T1000 (cell line): Measurements from ENCODE around the gene FBXW8.

Experiments used
- DNase-seq: peaks from one replicate; lab custom pipeline; 2025; ENCODE audit warnings: mixed read lengths; lab: John Stamatoyannopoulos, UW

FBXW8 gene

DNA sequence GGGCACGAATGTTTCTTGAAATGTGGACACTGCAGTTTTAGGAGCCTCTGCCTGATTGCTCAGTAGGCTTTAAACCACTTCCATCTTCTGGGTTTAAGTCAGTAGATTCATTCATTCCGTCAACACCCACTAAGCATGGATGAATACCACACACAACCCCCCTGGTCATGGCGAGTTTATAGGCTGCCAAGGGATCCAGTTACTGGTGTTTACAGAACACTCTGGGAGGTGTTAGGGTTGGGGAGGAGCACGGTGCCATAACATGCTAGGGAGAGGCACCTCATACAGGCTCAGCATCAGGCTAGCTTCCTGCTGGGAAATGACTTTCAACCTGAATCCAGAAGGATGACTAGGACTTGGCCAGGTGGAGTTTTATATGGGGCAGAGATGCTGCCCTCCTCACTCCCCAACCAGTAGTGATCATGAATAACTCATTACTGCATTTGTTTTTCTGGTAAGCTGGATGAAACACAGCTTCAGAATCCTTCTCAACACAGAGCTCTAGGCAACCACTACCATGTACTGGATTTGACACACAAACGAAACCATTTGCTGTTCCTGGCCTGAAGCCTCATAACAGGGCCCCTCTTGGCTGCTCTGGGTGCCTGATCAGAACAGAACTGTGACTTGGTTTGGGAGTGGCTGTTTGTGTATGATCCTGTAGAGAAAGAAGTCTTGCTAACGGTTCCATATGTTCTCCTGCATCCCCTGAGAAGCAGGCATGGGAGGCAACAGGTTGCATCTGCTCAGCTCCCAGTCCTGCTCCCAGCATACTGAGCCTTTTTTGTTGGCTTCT lies 47.9 kb downstream of the FBXW8 start:
- DNase-seq = no peak

- DNase-seq = no peak
Observed at GRCh38 chr12:116959198-116959460, 48.4 kb downstream of the FBXW8 start.

DNA sequence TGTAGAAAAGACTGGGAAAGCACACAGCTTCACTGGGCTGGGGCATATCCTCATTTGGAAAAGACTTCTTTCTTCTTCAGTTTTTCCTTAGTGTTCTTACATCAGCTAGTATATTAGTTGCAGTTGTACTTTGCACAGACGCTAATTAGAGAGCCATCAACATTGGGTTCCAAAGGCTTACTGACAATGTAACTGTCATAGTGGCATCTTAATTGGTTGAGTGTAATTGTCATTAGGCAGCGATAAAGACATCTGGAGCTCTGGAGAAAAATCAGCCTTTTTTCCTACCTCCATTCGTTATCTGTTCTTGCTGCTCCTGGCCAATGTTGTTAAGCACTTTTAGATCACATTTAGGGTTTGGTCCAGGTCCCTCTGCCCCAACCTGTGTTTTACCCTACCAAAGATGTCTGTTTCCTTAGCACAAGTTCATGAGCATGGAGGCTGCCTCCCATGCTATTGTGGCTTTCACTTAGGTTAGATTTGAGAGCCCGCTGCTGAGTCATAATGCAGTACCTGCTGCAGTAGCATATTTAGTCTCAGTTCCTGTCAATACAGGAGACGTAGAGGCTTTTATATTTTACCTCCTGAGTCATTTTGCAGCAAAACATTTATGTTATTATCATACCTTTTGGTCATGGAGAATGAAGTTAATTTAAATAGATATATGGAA lies 49.2 kb downstream of the FBXW8 start:
- no peak for DNase-seq

DNA sequence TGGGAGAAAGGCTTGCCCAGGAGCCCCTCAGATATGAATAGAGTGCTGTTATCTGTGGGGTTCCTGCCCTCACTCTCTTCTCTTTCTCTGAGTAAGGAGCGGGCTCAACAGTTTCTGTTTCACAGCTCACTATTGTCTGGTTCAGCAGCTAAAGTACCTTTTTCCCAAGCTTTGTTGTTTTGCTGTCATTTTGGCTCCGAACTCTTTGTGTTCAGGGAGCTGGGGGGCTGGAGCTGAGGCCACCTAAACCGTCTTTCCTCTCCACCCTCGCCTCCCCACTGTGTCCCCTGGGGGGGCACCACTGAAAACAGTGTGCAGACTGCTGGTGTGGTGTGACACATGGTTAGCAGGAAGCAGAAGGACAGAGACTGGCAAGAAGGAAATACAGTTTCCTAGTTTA lies 51.4 kb downstream of the FBXW8 start:
- DNase-seq = no peak

DNA sequence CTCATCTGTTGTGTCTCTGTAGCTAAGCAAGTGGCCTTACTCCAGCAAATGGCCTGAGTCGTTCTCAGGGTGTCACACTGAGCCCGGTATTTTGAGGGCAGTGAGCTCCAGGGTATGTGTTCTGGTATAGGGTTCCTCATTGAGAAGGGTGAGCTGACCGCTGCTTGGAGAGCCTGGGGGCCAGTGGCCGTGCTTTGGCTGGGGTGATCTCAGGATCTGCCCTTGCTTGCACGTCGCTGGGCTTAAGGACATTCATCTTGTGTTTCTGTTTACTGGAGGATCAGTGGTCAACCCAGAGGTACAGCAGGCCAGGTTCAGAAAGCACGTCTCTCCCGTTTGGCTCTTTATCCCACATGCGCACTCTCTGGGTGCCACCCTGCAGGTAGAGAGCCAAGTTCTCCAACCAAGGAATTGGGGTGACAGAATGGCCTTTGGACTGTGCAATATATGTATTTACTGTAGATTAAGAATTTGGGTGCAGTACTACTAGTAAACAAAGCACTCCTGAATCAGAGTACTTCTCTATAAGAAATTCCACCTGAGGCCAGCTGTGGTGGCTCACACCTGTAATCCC lies 52.1 kb downstream of the FBXW8 start:
- DNase-seq = no peak

DNA sequence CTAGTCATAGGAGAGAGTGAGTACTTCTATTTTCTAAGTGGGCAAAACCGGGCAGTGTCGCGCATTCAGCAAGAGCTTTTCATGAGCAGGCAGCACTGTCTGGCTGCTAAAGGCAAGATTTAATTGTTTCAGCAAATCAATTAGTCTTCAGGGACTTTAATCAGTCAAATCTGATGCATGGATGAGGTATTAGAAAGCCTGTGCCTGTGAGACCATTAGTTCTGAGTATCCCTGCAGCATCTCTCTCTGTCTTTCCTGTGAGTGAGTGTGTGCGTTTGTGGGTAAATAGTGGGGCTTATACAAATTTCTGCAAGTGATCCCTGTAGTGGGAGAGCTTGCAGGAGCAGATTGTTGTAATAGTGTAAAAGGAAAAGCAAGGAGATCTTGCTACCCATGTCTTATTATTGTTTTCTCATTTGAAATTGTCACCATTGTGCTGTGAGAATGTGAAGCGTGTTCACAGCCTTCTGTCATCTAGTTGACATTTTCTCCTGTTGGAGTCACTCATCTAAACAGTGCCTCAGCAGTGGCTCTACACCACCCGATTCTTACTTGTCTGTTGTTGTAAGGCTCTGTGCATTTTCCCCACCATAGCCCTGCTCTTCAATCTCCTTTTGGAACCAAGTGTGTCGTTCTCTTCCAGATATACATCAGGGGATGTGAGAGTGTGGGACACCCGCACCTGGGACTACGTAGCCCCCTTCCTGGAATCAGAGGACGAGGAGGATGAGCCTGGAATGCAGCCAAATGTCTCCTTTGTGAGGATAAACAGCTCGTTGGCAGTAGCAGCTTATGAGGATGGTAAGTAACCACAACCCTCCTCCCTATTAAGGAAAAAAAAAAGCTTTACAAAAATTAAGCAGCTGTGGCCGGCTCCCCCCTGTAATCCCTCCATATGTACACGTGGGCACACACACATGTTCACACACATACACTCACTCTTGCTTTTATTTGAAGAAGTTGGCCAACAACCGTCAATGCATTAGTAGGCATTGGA lies 53.6 kb downstream of the FBXW8 start:
- no peak for DNase-seq

DNA sequence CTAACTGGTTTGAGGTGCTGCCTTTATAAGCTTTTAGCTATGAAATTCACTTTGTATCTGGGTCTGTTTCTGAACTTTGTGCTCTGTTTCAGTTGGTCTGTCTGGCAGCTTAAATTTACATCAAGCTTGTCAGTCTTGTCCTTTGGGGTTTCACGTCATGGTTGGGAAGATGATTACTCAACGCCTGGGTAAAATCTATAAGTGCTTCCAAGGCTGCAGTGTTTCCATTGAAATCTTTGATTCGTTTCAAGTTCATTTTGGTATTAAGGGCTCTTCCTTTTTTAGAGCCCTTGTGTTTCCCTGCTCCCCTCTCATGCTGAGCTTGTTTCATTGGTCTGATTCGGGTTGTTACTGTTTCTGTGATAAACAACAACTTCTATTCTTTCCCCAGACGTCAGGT lies 58.2 kb downstream of the FBXW8 start:
- no peak for DNase-seq

GRCh38 chr12:116969615-116970585 lies 59.1 kb downstream of the FBXW8 start:
- no peak for DNase-seq

DNA sequence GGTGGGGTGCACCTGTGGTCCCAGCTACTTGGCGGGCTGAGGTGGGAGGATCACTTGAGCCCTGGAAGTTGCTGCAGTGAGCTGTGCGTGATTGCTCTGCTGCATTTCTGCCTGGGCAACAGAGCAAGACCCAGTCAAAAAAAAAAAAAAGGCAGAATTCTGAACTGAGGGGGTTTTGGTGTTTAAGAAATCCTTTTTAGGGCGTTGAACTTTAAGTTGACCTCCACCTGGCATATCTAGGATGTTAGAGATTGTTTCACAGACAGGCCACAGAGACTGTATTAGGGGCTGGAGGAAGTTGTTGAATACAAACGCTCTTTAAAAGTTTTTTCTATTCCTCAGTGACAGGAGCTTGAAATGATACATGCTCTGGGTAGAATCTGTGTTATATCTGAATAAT lies 60.5 kb downstream of the FBXW8 start:
- DNase-seq = no peak

DNA sequence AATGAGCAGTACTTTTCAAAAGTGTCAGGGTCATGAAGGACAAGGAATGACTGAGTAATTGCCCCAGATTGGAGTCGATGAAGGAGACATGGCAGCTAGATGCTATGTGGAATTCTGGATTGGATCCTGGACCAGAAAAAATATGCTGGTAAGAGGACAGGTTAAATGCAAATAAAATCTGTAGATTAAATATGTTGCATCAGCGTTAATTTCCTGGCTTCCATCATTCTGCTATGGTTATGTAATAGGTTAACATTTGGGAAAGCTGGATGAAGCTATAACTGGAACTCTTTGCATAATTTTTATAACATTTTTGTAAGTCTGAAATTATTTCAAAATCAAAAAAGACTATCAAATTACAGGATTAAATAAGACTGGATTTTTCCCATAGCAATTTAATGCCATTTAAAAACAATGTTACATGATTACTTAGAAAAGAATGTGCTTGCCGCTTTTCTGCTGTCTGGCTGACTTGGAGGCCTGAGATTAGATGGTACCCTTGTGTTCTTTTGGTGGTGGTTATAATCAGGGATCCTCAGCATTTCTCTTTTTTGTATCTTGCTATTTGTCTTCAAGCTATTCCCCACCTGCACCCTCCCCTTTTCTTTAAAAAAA lies 65.1 kb downstream of the FBXW8 start:
- DNase-seq = no peak

DNA sequence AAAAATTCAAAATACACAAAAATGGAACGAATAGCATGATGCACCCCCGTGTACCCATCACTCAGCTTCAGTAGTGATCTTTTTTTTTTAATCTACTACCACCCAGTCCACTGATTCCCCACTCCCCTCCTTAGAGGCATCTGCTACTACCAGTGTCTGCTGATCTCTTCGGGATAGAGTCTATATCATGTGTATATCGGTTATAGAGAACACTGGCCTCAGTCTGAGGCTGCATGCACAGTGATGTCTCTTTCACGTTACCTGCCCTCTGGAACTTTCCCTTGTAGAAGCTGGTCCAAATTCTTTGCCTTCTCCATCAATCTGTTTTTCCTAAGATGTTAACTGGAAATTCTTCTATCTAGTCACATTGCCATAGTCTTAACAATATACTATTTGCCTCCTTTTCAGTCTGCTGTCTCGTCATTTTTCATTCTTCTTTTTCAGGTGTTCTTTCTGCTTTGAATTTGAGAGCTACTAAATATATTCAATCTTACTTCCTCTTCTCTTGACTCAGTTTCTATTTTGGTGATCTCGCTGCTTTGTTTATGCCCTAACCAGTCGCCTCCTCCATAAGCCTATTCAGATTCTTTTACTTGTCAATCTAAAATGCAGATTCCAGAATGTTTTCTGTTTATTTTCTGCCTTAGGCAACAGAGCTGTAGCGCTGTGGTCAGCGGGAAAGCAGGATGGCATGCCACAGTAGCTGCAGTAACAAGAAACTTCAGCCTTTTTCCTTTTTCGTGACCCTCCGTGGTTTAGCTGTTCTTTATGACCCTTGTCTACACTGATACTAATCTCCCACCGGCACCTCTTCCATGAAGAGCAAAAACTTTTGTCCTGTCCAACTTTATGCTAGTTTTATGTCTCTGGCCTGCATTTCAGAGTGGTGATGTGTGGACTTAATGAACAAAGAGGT lies 67.0 kb downstream of the FBXW8 start:
- no peak for DNase-seq

- DNase-seq = no peak
Observed at GRCh38 chr12:116978791-116979508, 68.2 kb downstream of the FBXW8 start.

DNA sequence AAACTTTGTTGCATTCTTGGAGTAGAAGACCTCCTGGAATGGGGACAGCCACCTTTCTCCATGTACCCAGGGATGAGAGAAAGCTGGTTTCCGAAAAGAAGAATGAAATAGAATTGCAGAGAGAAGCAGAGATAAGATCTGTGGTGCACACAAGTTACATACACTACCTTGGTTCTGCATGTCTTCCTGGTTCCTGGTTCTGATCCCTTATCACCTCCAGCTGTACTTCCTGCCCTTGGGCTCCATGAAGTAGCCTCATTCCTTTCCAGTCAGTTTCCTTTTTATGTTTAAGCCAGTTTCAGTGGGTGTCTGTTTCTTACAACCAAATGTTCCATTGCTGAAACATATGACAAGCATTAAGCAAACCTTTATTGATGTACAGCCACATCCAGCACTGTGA lies 69.3 kb downstream of the FBXW8 start:
- DNase-seq = no peak

DNA sequence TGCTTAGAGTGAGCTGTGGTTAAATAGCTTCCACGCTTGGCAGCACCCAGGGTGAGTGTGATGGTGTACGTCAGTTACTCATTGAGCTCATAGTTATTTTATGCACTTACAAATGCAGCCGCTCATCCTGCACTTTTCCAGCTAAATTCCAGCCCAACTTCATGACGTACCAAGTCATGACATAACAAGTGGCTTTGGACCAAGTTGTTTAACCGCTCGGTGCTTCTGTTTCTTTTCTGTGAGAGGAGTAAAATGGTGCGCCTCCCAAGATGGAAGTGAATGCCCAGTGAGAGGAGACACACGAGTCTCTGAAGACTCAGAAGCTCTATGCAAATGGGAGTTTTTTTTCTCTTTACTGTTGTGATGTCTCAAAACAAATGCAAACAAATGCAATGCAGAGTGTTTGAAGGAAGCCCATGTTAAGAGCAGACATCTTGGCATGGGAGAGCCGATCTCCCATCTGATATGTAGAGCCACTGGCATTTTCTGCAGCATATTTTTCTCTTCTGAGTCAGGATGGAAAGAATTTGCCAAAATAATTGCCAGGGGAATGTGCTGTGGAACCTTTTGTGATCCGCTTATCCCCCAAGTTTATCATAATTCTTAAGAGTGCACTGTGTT lies 72.2 kb downstream of the FBXW8 start:
- DNase-seq = no peak

DNA sequence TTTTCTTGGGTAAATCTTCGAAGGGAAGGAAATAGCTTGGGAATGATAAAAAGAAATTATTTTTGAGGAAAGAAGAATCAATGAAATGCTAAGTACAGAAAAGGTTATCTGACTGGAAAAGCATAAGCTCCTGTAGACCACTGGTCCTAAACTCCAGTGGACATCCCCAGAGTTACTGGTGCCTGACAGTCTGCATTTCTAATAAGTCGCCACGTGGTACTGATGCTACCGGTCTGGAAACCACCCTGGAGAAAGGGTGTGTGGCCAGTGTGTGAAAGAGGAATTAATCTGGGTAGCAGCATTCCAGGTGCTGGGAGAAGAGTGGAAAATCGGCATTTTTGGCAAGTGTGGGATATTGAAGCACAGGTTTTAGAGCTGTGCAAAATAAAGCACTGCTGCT lies 73.3 kb downstream of the FBXW8 start:
- DNase-seq = no peak

GRCh38 chr12:116990329-116990728 lies 79.6 kb downstream of the FBXW8 start:
- no peak for DNase-seq

GRCh38 chr12:116990971-116991966 lies 80.5 kb downstream of the FBXW8 start:
- DNase-seq = no peak
